LNCaP clone FGC (cell line): ENCODE results near the gene STIL.
"Not testable (repeated sequence)": the region's sequence is repeated elsewhere in the genome, so short reads cannot be mapped to it uniquely, and the experiment has no call there.

ENCODE experiments used
- DNase-seq: peaks from one replicate; pipeline ENCODE4 v3.0.0-alpha.2; 2011; ENCODE audit warnings: low read depth
- H3K4me3 ChIP-seq: 2 replicates; pipeline ENCODE4 v1.5.1; 2011; ENCODE audit warnings: mild to moderate bottlenecking, low read depth, low read length, control low read depth
- CTCF ChIP-seq: IDR thresholded peaks from 2 replicates; pipeline ENCODE4 v1.5.1; 2012; ENCODE audit warnings: mild to moderate bottlenecking; ENCODE audit not compliant: control insufficient read depth, insufficient read depth; ENCODE audit errors: extremely low read depth

The STIL gene

DNA sequence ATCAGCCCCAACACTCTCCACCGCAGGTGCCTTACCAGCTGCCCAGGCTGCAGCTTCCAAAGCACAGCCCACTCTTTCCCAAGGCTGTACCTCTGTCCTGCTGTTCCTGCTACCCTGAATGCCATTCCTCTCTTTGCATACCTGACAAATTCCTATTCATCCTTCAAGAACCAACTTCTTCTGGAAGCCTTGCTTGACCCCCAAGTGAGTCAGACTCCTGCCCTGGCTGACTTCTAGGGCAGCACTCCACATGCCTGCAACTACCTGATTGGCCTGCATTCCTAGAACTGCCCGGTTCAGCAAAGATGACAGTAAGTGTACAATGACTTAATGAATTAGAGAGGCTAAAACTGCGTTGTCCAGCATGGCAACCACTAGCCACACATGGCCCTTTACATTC is 103.3 kb downstream of the STIL start:
- DNase-seq = no peak
- no peak for TF ChIP-seq CTCF
- H3K4me3 ChIP-seq = no peak overlapping the region

DNA sequence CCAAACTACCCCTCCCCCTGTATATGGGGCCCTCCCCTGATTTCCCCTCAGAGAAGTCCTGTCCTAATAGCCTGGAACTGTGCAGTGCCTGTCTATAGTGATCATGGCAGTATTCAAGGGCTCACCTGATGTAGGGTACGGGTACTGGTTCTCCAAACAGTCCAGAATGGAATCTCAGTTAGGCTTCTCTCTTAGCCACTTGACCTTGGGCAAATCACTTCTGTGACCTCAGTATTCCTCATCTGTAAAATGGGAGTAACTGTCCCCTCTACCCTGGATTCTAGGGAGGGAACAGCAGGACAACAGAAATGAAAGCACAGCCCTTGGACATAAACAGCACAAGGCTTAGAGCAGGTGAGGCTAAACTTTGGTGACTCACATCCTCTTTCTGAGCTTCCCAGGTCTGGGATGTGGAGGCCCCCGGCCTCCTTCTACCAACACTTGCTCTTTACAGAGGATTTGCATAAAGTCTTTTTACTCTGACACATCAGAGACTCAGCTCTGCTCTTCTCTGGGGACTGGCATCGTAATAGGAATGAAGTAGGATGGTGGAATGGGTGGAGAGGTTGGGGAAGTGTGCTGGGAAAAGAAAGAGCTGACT is 104.1 kb downstream of the STIL start:
- no peak for TF ChIP-seq CTCF
- H3K4me3 ChIP-seq = no peak overlapping the region
- DNase-seq = no peak

DNA sequence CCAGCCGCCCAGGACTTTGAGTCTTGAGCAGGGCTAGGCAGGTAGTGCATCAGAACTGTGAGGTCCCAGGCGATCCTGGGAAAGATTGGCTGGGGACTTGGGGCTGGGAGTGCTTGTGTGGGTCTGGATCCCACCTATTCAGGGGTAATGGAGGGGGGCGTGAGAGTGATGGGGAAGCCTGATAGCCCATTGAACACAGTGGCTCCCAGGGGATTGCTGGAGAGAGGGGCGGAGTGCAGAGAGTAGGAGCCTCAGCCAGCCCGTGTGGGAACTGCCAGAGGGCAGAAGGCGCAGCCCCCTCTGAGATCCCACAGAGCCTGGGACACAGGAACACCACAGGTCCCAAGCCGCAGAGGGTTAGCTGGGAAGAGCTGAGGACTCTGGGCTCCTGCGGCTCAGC is 104.9 kb downstream of the STIL start:
- no peak for DNase-seq
- H3K4me3 ChIP-seq = no peak overlapping the region
- TF ChIP-seq CTCF = no peak

- no peak for TF ChIP-seq CTCF
- no peak for DNase-seq
- no peak overlapping the region for H3K4me3 ChIP-seq
Measured at GRCh38 chr1:47208374-47208850, 105.5 kb downstream of the STIL start.

DNA sequence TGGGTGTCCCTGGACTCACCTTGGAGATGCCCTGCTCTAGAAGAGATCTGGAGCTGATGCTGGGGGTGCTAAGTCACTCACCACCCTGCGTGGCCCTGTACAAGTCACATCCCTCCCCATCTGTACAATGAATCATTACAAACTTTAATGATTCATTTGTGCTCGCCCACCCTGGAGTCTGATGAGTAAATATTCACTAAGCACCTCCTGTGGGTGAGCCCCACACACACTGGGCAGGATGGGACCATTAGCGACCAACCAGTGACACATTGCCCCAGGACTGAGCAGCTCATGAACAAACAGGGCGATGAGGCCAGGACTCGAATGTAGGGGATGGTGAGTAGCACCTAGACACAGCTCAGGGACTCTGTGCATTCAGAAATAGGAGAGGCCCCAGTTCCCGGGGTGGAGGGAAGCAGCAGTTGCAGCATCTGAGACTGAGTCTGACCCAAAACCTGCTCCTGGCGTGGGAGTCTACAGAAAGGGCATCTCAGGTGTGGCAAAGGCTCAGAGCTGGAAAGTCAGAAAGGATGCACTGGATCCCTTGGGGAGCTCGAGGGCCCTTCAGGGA is 106.1 kb downstream of the STIL start:
- TF ChIP-seq CTCF = no peak
- no peak overlapping the region for H3K4me3 ChIP-seq
- DNase-seq = no peak

DNA sequence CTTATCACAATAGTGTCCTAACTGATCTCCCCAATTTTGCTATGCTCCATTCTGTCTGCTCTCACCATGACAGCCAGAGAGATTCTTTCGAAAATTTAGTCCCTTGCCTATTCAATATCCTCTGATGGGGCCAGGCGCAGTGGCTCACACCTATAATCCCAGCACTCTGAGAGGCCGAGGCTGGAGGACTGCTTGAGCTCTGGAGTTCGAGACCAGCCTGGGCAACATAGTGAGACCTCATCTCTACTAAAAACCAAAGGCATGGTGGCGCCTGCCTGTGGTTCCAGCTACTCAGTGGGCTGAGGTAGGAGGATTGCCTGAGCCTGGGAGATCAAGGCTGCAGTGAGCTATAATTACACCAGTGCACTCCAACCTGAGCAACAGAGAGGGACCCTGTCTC is 108.0 kb downstream of the STIL start:
- TF ChIP-seq CTCF = no peak
- H3K4me3 ChIP-seq = no peak overlapping the region
- DNase-seq = no peak

GRCh38 chr1:47203504-47203903 is 110.4 kb downstream of the STIL start:
- not testable (repeated sequence) for H3K4me3 ChIP-seq, DNase-seq
